Mammary epithelial cell (primary cell): ENCODE results near the gene TACC2.

ENCODE experiments used
- EZH2 ChIP-seq: IDR thresholded peaks from 2 replicates; pipeline ENCODE4 v1.6.1; 2012; ENCODE audit warnings: low read length, inconsistent platforms, borderline replicate concordance
- TF ChIP-seq, protein P1 (sequence below), 2 donors: IDR thresholded peaks in 1 of 2; conservative IDR thresholded peaks in 1 of 2; 2 replicates each; pipeline ENCODE4 v1.5.1; 2011 to 2012; ENCODE audit warnings: inconsistent platforms in 2 of 2, low read length in 2 of 2, mild to moderate bottlenecking in 2 of 2, control low read depth in 1 of 2, low read depth in 1 of 2; ENCODE audit not compliant: insufficient read depth in 1 of 2; ENCODE audit errors: extremely low read depth in 1 of 2

DNA sequence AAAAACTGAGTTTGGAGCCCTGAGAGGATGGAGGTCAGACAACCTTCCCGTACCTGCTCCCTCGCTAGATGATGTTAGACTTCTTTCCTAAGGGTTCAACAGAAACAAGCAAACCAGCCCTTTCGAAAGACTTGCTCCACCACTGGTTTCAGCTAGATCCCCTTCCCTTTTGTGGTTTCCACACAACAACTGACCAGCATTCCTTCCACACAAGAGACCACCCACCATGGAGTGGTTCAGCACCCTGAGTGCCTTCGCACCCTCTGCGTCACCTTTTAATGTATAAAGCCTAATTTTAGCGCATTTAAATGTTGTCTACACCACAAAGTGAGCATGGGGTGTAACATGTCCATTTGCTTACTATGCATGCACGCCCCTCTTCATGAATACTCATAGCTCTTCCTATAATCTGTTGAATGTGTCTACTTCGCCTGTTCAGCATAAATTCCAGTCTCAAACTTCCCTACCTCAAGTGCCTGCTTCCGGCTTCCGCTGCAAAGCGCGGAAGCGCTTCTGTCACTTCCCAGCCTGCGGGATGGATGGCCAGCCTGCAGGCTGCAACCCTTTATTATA, 69.0 kb downstream of the TACC2 start:
- TF ChIP-seq, protein P1, sequence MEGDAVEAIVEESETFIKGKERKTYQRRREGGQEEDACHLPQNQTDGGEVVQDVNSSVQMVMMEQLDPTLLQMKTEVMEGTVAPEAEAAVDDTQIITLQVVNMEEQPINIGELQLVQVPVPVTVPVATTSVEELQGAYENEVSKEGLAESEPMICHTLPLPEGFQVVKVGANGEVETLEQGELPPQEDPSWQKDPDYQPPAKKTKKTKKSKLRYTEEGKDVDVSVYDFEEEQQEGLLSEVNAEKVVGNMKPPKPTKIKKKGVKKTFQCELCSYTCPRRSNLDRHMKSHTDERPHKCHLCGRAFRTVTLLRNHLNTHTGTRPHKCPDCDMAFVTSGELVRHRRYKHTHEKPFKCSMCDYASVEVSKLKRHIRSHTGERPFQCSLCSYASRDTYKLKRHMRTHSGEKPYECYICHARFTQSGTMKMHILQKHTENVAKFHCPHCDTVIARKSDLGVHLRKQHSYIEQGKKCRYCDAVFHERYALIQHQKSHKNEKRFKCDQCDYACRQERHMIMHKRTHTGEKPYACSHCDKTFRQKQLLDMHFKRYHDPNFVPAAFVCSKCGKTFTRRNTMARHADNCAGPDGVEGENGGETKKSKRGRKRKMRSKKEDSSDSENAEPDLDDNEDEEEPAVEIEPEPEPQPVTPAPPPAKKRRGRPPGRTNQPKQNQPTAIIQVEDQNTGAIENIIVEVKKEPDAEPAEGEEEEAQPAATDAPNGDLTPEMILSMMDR (conservative IDR thresholded peaks at IDR 0.05 in 1 of 2, IDR thresholded peaks at IDR 0.05 in 1 of 2; ENCODE audit: extremely low read depth in 1 of 2, insufficient read depth in 1 of 2, low read depth in 1 of 2, low read length in 2 of 2), result no peak
- no peak for TF ChIP-seq EZH2
